Tibial artery (tissue), 4 donors: ENCODE measurements around the gene AMPD2.

Source experiments
- DNase-seq, 2 donors: peaks; one replicate each; pipeline ENCODE4 v3.0.0-alpha.2; 2019
- H3K27ac ChIP-seq, 2 donors: fragments of 200-600 bp; sonication (generic) in 1 of 2; 1 replicate in 1 of 2; 2 replicates in 1 of 2; pipeline ENCODE4 v1.5.1; 2018 to 2019; ENCODE audit warnings: mild to moderate bottlenecking in 1 of 2
- H3K27me3 ChIP-seq, 2 donors: fragments of 200-600 bp; sonication (generic) in 1 of 2; one replicate each; pipeline versions ENCODE4 v1.5.1 to v1.6.0; 2016 to 2019
- H3K36me3 ChIP-seq, 3 donors: fragments of 200-600 bp; sonication (generic) in 2 of 3; one replicate each; pipeline ENCODE4 v1.5.1; 2016 to 2019; ENCODE audit warnings: mild to moderate bottlenecking in 2 of 3
- H3K4me1 ChIP-seq, 4 donors: fragments of 200-600 bp; sonication (generic) in 2 of 4; 1 replicate in 3 of 4; 2 replicates in 1 of 4; pipeline ENCODE4 v1.5.1; 2016 to 2019
- H3K4me3 ChIP-seq, 2 donors: fragments of 200-600 bp; sonication (generic) in 1 of 2; 1 replicate in 1 of 2; 2 replicates in 1 of 2; pipeline ENCODE4 v1.5.1; 2018 to 2019; ENCODE audit warnings: mild to moderate bottlenecking in 2 of 2
- H3K9me3 ChIP-seq, 3 donors: fragments of 200-600 bp; sonication (generic) in 1 of 3; one replicate each; pipeline ENCODE4 v1.5.1; 2016 to 2019
- intact Hi-C: fragments of 100-400 bp; cut with DNase I; formaldehyde crosslinking; loops from one replicate; pipeline ENCODE4 v1.15.0; 2023; ENCODE audit warnings: low total_unique reads
- TF ChIP-seq, protein P1 (sequence below), 2 experiments: fragments of 200-600 bp in 1 of 2; fragments of 450-650 bp in 1 of 2; IDR thresholded peaks; one replicate each; pipeline ENCODE4 v1.5.1; 2017 to 2019; ENCODE audit warnings: antibody characterized with exemption in 2 of 2, mild to moderate bottlenecking in 1 of 2, moderate library complexity in 1 of 2

The AMPD2 gene

DNA sequence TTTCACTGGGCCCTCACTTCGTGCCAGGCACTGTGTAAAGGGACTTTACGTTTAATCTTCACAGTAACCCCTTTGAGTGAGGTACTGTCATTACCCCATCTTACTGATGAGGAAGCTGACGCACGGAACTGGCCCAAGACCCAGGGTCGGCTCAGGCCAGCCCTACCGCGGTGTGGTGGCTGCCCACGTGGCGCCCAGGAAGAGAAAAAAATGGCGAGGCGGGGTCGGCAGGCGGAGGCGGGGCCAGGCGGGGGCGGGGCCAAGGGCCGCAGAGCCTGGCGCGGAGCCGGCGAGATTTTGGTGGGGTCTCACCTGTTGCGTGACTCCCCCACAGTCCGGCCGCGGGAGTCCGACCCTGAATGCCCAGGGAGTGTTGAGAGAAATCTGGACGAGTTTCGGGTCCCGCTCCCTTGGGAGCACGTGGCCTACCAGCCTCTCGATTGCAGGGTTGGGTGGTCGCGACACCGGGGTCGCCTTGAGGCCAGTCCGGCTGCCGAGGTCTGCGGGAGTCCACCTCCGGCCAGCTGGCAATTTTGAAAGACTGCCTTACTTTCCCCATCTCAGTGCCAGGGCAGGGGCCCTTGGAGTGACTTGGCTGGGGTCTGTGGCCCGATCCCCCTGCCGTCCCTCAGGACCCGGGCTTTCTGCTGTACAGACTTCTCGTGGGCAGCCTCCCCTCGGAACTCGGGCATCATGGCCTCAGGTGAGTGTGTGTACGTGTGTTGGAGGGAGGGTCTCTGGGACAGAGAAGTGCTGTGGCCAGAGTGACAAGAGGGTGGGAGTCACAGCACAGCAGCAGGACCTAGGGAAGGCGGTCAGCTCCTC, at the start of gene AMPD2, which contains the start of gene GNAT2:
Gene AMPD2, plus strand, starts transcription at position 262 of the 825 bp plus-strand sequence. CDS start 1,339 bp downstream, outside the sequence.
Gene GNAT2, minus strand, starts transcription at position 41 of the 825 bp plus-strand sequence. CDS start 6,746 bp downstream, outside the sequence.
- DNase-seq = peak; percentile 85 to 90
- H3K4me3 ChIP-seq = peak within 1 kb of the TSS; percentile 68 to 73
- no peaks in the 10 kb centered on the region for H3K36me3 ChIP-seq
- H3K4me1 ChIP-seq = peaks cover 0 to 55% (median 38%) of the 10 kb centered on the region in 4 donors
- no peaks in the 10 kb centered on the region for H3K9me3 ChIP-seq
- TF ChIP-seq, protein P1, sequence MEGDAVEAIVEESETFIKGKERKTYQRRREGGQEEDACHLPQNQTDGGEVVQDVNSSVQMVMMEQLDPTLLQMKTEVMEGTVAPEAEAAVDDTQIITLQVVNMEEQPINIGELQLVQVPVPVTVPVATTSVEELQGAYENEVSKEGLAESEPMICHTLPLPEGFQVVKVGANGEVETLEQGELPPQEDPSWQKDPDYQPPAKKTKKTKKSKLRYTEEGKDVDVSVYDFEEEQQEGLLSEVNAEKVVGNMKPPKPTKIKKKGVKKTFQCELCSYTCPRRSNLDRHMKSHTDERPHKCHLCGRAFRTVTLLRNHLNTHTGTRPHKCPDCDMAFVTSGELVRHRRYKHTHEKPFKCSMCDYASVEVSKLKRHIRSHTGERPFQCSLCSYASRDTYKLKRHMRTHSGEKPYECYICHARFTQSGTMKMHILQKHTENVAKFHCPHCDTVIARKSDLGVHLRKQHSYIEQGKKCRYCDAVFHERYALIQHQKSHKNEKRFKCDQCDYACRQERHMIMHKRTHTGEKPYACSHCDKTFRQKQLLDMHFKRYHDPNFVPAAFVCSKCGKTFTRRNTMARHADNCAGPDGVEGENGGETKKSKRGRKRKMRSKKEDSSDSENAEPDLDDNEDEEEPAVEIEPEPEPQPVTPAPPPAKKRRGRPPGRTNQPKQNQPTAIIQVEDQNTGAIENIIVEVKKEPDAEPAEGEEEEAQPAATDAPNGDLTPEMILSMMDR (IDR thresholded peaks at IDR 0.05) = no peak
- intact Hi-C loops = no loop called here
- peak within 1 kb of the TSS; percentile 80 to 91 for H3K27ac ChIP-seq
- H3K27me3 ChIP-seq = no peaks in the 10 kb centered on the region

DNA sequence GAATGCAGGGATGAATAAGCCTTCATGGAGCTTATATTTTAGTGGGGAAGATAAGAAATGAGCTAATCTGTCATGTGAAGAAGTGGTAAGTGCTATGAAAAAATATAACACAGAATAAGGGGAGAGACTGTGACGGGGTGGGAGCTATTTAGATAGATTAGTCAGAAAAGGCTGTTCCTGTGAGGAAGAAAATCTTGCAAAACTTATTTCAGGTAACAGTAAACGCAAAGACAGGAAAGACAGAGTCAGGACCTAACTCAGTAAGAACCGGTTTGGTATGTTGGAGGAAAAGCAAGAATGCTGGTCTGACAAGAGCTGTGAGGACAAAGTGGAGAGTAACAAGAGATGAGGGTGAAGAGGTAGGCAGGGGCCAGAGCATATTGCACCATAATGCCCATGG, 49.2 kb upstream of the AMPD2 start:
- Histone ChIP-seq H3K27ac (no peak overlapping the region), H3K27me3 (no peaks in the 10 kb centered on the region), H3K4me1 (peaks cover 0 to 58% (median 13%) of the 10 kb centered on the region in 4 donors), H3K9me3 (no peaks in the 10 kb centered on the region), H3K4me3 (no peak overlapping the region), H3K36me3 (peaks cover 0 to 8% (median 0%) of the 10 kb centered on the region in 3 donors)
- no peak for DNase-seq
- intact Hi-C loops = no loop called here
- TF ChIP-seq, protein P1 (IDR thresholded peaks at IDR 0.05) = no peak

DNA sequence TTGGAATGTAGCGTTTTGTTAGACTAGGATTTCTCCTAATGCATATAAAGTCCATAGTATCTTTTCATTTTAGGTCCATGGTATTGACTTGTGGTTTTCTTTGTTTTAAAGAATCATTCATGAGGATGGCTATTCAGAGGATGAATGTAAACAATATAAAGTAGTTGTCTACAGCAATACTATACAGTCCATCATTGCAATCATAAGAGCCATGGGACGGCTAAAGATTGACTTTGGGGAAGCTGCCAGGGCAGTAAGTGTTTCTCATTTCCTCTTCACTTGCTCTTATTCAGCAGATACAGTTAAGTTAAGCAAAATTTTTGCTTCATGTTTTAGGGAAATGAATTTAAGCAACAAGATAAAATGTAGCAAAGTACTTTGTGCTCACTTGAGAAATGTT, 45.9 kb upstream of the AMPD2 start:
- TF ChIP-seq, protein P1 (IDR thresholded peaks at IDR 0.05) = no peak
- H3K4me3 ChIP-seq = no peak overlapping the region
- intact Hi-C loops = no loop called here
- H3K27me3 ChIP-seq = no peaks in the 10 kb centered on the region
- H3K4me1 ChIP-seq = peaks cover 0 to 33% (median 9%) of the 10 kb centered on the region in 4 donors
- H3K36me3 ChIP-seq = peaks cover 0 to 21% (median 0%) of the 10 kb centered on the region in 3 donors
- no peak overlapping the region for H3K27ac ChIP-seq
- no peaks in the 10 kb centered on the region for H3K9me3 ChIP-seq
- no peak for DNase-seq

DNA sequence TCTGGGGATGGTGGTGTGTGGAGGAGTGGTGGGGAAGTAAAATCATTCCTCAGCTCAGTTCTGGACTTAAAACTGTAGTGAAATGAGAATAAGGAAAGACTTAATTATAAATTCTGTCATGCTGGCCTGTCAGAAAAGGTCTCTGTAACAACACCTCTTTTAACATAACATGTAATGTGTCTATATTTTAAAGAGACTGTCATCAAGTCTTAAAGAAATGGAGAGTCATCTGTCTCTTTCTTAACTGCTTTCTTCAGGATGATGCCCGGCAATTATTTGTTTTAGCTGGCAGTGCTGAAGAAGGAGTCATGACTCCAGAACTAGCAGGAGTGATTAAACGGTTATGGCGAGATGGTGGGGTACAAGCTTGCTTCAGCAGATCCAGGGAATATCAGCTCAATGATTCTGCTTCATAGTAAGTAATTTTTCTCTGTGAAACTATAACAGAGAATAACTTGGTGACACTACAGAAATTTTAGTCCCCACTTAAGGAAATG, 40.6 kb upstream of the AMPD2 start:
- Histone ChIP-seq H3K9me3 (no peaks in the 10 kb centered on the region), H3K4me1 (peaks cover 0 to 21% (median 10%) of the 10 kb centered on the region in 4 donors), H3K36me3 (peaks cover 33 to 56% (median 35%) of the 10 kb centered on the region in 3 donors), H3K27ac (peak overlapping the region; percentile 55 to 58), H3K4me3 (no peak overlapping the region), H3K27me3 (no peaks in the 10 kb centered on the region)
- intact Hi-C loops = no loop called here
- no peak for DNase-seq
- TF ChIP-seq, protein P1 (IDR thresholded peaks at IDR 0.05) = no peak

DNA sequence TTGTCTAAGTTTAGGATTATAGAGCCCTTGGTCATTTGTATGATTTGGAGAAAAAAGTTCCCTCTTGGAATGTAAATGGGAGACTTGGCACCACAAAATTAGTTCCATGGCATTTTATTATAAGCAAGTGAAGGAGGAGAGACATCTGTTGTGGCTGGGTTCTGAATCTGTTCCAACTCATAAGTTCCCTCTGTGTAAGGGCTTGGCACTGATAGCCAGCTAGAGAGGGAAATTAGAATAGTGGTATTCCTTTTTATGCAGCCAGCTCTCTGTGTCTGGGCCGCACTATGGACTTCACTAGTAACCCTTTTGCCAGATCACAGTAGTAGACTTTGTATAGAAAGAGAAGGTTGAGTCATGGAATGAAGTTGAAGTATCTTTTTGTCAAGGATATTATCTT, 40.1 kb upstream of the AMPD2 start:
- no peak for DNase-seq
- intact Hi-C loops = no loop called here
- no peaks in the 10 kb centered on the region for H3K9me3 ChIP-seq
- H3K4me3 ChIP-seq = no peak overlapping the region
- H3K36me3 ChIP-seq = peaks cover 38 to 59% (median 39%) of the 10 kb centered on the region in 3 donors
- no peaks in the 10 kb centered on the region for H3K27me3 ChIP-seq
- peaks cover 0 to 21% (median 10%) of the 10 kb centered on the region in 4 donors for H3K4me1 ChIP-seq
- TF ChIP-seq, protein P1 (IDR thresholded peaks at IDR 0.05) = no peak
- H3K27ac ChIP-seq = peak overlapping the region; percentile 55 to 58
